ENCODE results near the gene LAT.
A peak's percentile ranks its signal among the peaks of the same experiment; 100 is the strongest.
"Not testable (repeated sequence)": the region's sequence is repeated elsewhere in the genome, so short reads cannot be mapped to it uniquely, and the experiment has no call there.

Gene LAT

DNA sequence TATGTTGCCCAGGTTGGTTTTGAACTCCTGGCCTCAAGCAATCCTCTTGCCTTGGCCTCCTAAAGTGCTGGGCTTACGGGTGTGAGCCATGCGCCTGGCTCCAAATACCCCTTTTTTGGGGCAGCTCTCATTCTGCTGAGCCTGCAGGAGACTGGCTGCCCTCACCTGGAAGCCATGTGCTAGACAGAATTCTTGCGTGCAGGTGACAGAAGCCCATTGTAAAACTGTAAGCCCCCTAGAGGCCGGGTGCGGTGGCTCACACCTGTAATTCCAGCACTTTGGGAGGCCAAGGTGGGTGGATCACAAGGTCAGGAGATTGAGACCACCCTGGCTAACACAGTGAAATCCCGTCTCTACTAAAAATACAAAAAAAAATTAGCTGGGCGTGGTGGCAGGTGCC is 4.5 kb upstream of the LAT start:
- H3K27ac ChIP-seq: not testable (repeated sequence)
- peak; percentile 27; the same call in 1 of the 2 replicates for TF ChIP-seq CTCF (conservative IDR thresholded peaks at IDR 0.05)

- no peak overlapping the region for H3K27ac ChIP-seq
- TF ChIP-seq CTCF (conservative IDR thresholded peaks at IDR 0.05) (no peak), ZFX (IDR thresholded peaks at IDR 0.05) (no peak)
Observed at GRCh38 chr16:28980929-28981328, 3.9 kb upstream of the LAT start.

GRCh38 chr16:28981517-28981916 is 3.3 kb upstream of the LAT start:
- no peak overlapping the region for H3K27ac ChIP-seq
- peak; percentile 82 for TF ChIP-seq CTCF (conservative IDR thresholded peaks at IDR 0.05)
- no peak for TF ChIP-seq ZFX (IDR thresholded peaks at IDR 0.05)

DNA sequence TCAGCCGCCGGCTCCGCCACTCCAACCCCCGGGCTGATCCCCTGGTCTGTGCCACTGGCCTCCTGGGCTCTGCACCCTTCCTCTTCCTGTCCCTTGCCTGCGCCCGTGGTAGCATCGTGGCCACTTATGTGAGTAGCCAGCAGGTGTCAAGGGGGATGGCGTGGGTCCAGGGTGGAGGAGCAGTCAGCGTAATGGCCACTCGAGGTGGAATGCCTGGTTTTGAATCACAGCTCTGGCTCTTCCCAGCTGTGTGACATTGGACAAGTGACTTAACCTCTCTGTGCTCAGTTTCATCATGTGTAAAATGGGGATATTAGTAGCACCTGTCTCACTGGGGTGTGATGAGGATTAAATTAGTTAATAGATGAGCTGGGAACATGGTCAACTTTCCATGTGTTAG is 2.4 kb upstream of the LAT start:
- no peak for TF ChIP-seq ZFX (IDR thresholded peaks at IDR 0.05)
- TF ChIP-seq CTCF (conservative IDR thresholded peaks at IDR 0.05): no peak
- H3K27ac ChIP-seq: no peak overlapping the region

DNA sequence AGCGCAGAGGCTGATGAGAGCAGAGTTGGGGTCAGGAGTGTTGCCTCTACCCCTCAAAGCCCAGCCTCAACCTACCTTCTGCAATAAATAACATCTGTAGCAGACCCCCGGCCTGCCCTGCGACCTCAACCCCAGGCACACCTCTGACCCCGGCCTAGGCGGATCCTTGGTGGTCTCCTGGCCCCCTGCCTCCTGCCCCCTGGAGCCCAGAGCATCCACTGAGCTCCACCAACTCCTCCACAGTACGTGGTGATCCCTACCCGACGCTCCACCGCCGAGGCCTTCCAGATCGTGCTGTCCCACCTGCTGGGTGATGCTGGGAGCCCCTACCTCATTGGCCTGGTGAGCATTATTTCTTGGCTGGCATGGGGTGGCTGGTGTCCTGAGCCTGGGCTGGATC is 1.9 kb upstream of the LAT start:
- TF ChIP-seq ZFX (IDR thresholded peaks at IDR 0.05) (no peak), CTCF (conservative IDR thresholded peaks at IDR 0.05) (no peak)
- H3K27ac ChIP-seq: no peak overlapping the region

GRCh38 chr16:28983644-28984043 is 1.2 kb upstream of the LAT start:
- no peak overlapping the region for H3K27ac ChIP-seq
- TF ChIP-seq CTCF (conservative IDR thresholded peaks at IDR 0.05) (no peak), ZFX (IDR thresholded peaks at IDR 0.05) (no peak)

DNA sequence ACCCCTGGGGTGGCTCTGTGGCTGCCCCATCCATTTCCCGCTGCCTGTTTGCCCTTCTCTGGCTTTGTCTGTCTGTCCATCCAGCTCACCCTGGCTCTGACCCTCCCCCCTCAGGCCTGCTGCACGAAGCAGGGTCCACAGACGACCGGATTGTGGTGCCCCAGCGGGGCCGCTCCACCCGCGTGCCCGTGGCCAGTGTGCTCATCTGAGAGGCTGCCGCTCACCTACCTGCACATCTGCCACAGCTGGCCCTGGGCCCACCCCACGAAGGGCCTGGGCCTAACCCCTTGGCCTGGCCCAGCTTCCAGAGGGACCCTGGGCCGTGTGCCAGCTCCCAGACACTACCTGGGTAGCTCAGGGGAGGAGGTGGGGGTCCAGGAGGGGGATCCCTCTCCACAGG is 761 bp upstream of the LAT start:
- TF ChIP-seq ZFX (IDR thresholded peaks at IDR 0.05) (no peak), CTCF (conservative IDR thresholded peaks at IDR 0.05) (no peak)
- no peak overlapping the region for H3K27ac ChIP-seq
